ENCODE data around the gene MEIS2. TPM values are rescaled to one million over a fixed set of nuclear protein-coding genes. Genes with fewer than 3 reads are reported as not detected.

MEIS2 gene
- total RNA-seq, 4 donors from 2014 or later, result 9.0 to 18.5 (median 16.3) TPM

DNA sequence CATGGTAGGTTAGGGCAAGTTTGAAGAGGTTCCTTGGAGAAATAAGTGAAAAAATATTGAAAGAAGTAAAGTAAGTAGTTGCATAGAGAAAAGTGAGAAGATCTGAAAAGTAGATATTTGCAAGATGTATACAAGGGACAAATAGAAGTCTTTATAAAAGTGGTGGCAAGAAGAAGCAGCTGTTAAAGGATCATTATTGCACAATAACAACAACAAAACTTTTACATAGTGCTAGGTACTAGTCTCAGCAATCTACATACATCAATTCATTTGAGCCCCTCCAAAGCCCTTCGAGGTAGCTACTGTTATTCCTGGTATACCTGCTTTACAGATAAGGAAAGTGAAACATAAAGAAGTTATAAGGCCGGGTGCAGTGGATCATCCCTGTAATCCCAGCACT lies 239.6 kb downstream of the MEIS2 start:
- Histone ChIP-seq H3K4me3 (no peak overlapping the region), H3K27me3 (no peaks in the 10 kb centered on the region), H3K9me3 (no peaks in the 10 kb centered on the region), H3K4me1 (no peaks in the 10 kb centered on the region), H3K36me3 (no peaks in the 10 kb centered on the region), H3K27ac (no peak overlapping the region)
- TF ChIP-seq CTCF (IDR thresholded peaks at IDR 0.05), result no peak
- TF ChIP-seq POLR2A (IDR thresholded peaks at IDR 0.05), result no peak
- no peak for TF ChIP-seq EP300 (IDR thresholded peaks at IDR 0.05)
- TF ChIP-seq POLR2AphosphoS5 (IDR thresholded peaks at IDR 0.05), result no peak
- DNase-seq (ENCODE audit: low spot score in 2 of 2), result no peak
- WGBS, result 82% methylated on average over 2 of the region's 2 CpGs

GRCh38 chr15:36858423-36858822 lies 241.9 kb downstream of the MEIS2 start:
- H3K9me3 ChIP-seq, result no peaks in the 10 kb centered on the region
- TF ChIP-seq POLR2A (IDR thresholded peaks at IDR 0.05) (no peak), CTCF (IDR thresholded peaks at IDR 0.05) (no peak), POLR2AphosphoS5 (IDR thresholded peaks at IDR 0.05) (no peak), EP300 (IDR thresholded peaks at IDR 0.05) (no peak)
- no peaks in the 10 kb centered on the region for H3K27me3 ChIP-seq
- no peaks in the 10 kb centered on the region for H3K4me1 ChIP-seq
- H3K4me3 ChIP-seq, result no peak overlapping the region
- DNase-seq (ENCODE audit: low spot score in 2 of 2), result no peak
- no peaks in the 10 kb centered on the region for H3K36me3 ChIP-seq
- no peak overlapping the region for H3K27ac ChIP-seq

DNA sequence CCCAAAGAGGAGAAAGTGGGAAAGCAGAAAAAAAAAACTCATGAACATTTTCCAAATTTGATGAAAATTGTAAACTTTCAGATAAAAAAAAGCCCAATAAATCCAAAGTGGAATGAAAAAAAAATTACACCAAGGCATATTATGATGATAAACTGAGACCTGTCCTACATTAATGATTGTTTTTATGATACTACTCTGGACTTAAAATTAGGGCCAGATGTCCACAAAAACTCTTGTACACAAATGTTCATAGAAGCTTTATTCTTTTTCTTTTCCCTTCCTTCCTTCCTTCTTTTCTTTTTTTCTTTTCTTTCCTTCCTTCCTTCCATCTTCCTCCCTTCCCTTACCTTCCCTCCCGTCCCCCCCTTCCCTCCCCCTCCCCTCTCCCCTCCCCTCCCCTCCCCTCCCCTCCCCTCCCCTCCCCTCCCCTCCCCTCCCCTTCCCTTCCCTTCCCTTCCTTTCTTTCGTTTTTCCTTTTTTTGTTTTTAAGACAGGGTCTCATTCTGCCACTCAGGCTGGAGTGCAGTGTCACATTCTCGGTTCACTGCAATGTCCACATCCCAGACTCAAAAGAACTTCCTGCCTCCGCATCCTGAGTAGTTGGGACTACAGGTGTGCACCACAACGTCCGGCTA lies 243.9 kb downstream of the MEIS2 start:
- WGBS, result 76% methylated on average over 6 of the region's 6 CpGs
- H3K36me3 ChIP-seq, result no peaks in the 10 kb centered on the region
- H3K4me3 ChIP-seq, result no peak overlapping the region
- H3K27ac ChIP-seq, result no peak overlapping the region
- H3K4me1 ChIP-seq, result no peaks in the 10 kb centered on the region
- no peak for DNase-seq (ENCODE audit: low spot score in 2 of 2)
- TF ChIP-seq POLR2A (IDR thresholded peaks at IDR 0.05) (no peak), POLR2AphosphoS5 (IDR thresholded peaks at IDR 0.05) (no peak), CTCF (IDR thresholded peaks at IDR 0.05) (no peak), EP300 (IDR thresholded peaks at IDR 0.05) (no peak)
- no peaks in the 10 kb centered on the region for H3K9me3 ChIP-seq
- H3K27me3 ChIP-seq, result no peaks in the 10 kb centered on the region

GRCh38 chr15:36850864-36851263 lies 249.5 kb downstream of the MEIS2 start:
- WGBS, result 98% methylated on average over 2 of the region's 2 CpGs
- Histone ChIP-seq H3K27ac (no peak overlapping the region), H3K9me3 (no peaks in the 10 kb centered on the region), H3K36me3 (no peaks in the 10 kb centered on the region), H3K4me1 (no peaks in the 10 kb centered on the region), H3K27me3 (no peaks in the 10 kb centered on the region), H3K4me3 (no peak overlapping the region)
- TF ChIP-seq CTCF (IDR thresholded peaks at IDR 0.05), result no peak
- no peak for TF ChIP-seq POLR2A (IDR thresholded peaks at IDR 0.05)
- TF ChIP-seq POLR2AphosphoS5 (IDR thresholded peaks at IDR 0.05), result no peak
- TF ChIP-seq EP300 (IDR thresholded peaks at IDR 0.05), result no peak
- DNase-seq (ENCODE audit: low spot score in 2 of 2), result no peak

DNA sequence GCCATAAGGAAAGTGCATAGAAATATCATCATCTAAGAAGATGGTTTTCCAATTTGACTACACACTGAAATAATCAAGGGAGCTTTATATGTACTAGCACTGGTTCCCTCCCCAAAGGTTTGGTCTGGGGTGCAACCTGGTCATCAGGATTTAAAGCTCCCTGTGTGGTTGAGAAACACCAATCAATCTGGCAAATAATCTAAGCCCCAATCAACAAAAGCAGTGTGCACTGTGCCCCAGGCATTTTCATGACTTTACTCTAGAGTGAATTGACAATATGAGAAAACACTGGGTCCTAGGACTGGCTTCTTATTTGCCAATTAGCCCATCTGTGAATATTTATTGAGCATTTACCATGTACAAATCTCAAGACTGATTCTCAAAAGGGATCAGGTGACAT lies 255.1 kb downstream of the MEIS2 start:
- H3K27ac ChIP-seq, result no peak overlapping the region
- H3K9me3 ChIP-seq, result no peaks in the 10 kb centered on the region
- H3K36me3 ChIP-seq, result no peaks in the 10 kb centered on the region
- H3K27me3 ChIP-seq, result peaks cover 7% of the 10 kb centered on the region
- no peak for TF ChIP-seq EP300 (IDR thresholded peaks at IDR 0.05)
- no peak for TF ChIP-seq CTCF (IDR thresholded peaks at IDR 0.05)
- no peak for TF ChIP-seq POLR2A (IDR thresholded peaks at IDR 0.05)
- TF ChIP-seq POLR2AphosphoS5 (IDR thresholded peaks at IDR 0.05), result no peak
- DNase-seq (ENCODE audit: low spot score in 2 of 2), result no peak
- H3K4me3 ChIP-seq, result no peak overlapping the region
- H3K4me1 ChIP-seq, result no peaks in the 10 kb centered on the region

Data from suprapubic skin (tissue), 4 donors.